GM12878 (cell line): ENCODE data around the gene DCTN1. TPM values are rescaled to one million over a fixed set of nuclear protein-coding genes. Genes with fewer than 3 reads are reported as not detected.

ENCODE experiments used
- ATAC-seq: fragments of 200-7000 bp; cut with Tn5 transposase; 3 replicates; pipeline ENCODE4 v1.9.1; 2020; ENCODE audit warnings: mild to moderate bottlenecking, moderate library complexity
- BruUV-seq: library from RNA; stranded (reverse); fragments of 400-500 nt; replicated peaks from 2 replicates; lab custom pipeline; 2021; lab: Mats Ljungman, UMichigan
- CTCF ChIA-PET: fragments of 300-600 bp; sonication (Branson Sonifier 250); formaldehyde crosslinking; extraction: SDS; loops from one replicate; lab custom pipeline; 2021; ENCODE audit warnings: inconsistent platforms; lab: Yijun Ruan, JAX
- POLR2A ChIA-PET: fragments of 350-600 bp; formaldehyde crosslinking; extraction: SDS; loops from one replicate; lab custom pipeline; 2021; ENCODE audit warnings: inconsistent platforms; lab: Charles Lee
- RAD21 ChIA-PET: fragments of 300-600 bp; sonication (Branson Sonifier 250); formaldehyde crosslinking; loops from one replicate; lab custom pipeline; 2023; ENCODE audit warnings: antibody characterized with exemption; ENCODE audit not compliant: unreplicated experiment; lab: Charles Lee
- SMC1A ChIA-PET: fragments of 300-600 bp; sonication (Branson Sonifier 250); formaldehyde crosslinking; loops from one replicate; lab custom pipeline; 2023; ENCODE audit not compliant: unreplicated experiment, uncharacterized antibody; lab: Charles Lee
- DNase-seq: peaks from one replicate; pipeline ENCODE4 v3.0.0-alpha.2; 2011; ENCODE audit warnings: low read depth, low spot score
- FAIRE-seq: peaks from 3 replicates; lab custom pipeline; 2011; peaks lifted over from hg19 to GRCh38; lab: Jason Lieb, UNC
- H2AFZ ChIP-seq: 2 replicates; pipeline ENCODE4 v1.6.0; 2011; ENCODE audit warnings: low read depth, low read length, control low read depth; ENCODE audit not compliant: control insufficient read depth
- H3K27ac ChIP-seq: 2 replicates; pipeline ENCODE4 v1.5.1; 2011; ENCODE audit warnings: control low read depth; ENCODE audit not compliant: control insufficient read depth, insufficient read depth
- H3K27me3 ChIP-seq, 2 experiments: replicated peaks in 1 of 2; 2 replicates each; pipeline versions ENCODE4 v1.6.0 to v1.6.1; 2011; ENCODE audit warnings: low read length in 1 of 2; ENCODE audit not compliant: control insufficient read depth in 2 of 2, insufficient read depth in 2 of 2
- H3K36me3 ChIP-seq, 2 experiments: 2 replicates each; pipeline ENCODE4 v1.5.1; 2011; ENCODE audit warnings: low read length in 1 of 2; ENCODE audit not compliant: control insufficient read depth in 2 of 2, insufficient read depth in 2 of 2
- H3K4me1 ChIP-seq: 2 replicates; pipeline ENCODE4 v1.6.1; 2011; ENCODE audit warnings: mild to moderate bottlenecking, low read length, moderate library complexity, mixed read lengths; ENCODE audit not compliant: control insufficient read depth, insufficient read depth
- H3K4me2 ChIP-seq: 2 replicates; pipeline ENCODE4 v1.6.0; 2011; ENCODE audit warnings: control low read depth; ENCODE audit not compliant: control insufficient read depth, insufficient read depth
- H3K4me3 ChIP-seq: fragments of 200-600 bp; sonication (generic); 2 replicates; pipeline ENCODE4 v1.5.1; 2016
- H3K79me2 ChIP-seq: 2 replicates; pipeline ENCODE4 v1.6.0; 2011; ENCODE audit warnings: low read length; ENCODE audit not compliant: control insufficient read depth, insufficient read depth
- H3K9ac ChIP-seq: 2 replicates; pipeline ENCODE4 v1.8.0; 2011; ENCODE audit warnings: low read length, control low read depth, mixed read lengths; ENCODE audit not compliant: control insufficient read depth, insufficient read depth
- H3K9me3 ChIP-seq: replicated peaks from 3 replicates; pipeline ENCODE4 v1.5.1; 2011; ENCODE audit warnings: mild to moderate bottlenecking, low read length; ENCODE audit not compliant: control insufficient read depth, insufficient read depth
- H4K20me1 ChIP-seq: 2 replicates; pipeline ENCODE4 v1.6.0; 2011; ENCODE audit not compliant: control insufficient read depth, insufficient read depth
- BMI1 ChIP-seq: fragments of 450-650 bp; IDR thresholded peaks from 2 replicates; pipeline ENCODE4 v1.6.1; 2016; ENCODE audit warnings: mild to moderate bottlenecking, moderate library complexity, borderline replicate concordance
- DPF2 ChIP-seq: fragments of 450-650 bp; IDR thresholded peaks from 2 replicates; pipeline ENCODE4 v1.6.1; 2017; ENCODE audit warnings: mild to moderate bottlenecking
- JUNB ChIP-seq: IDR thresholded peaks from 2 replicates; pipeline ENCODE4 v1.6.1; 2016; ENCODE audit warnings: antibody characterized with exemption, mild to moderate bottlenecking
- NR2F1 ChIP-seq: fragments of 450-650 bp; conservative IDR thresholded peaks from 2 replicates; pipeline ENCODE4 v1.6.1; 2017; ENCODE audit warnings: mild to moderate bottlenecking
- POLR2AphosphoS2 ChIP-seq: IDR thresholded peaks from 2 replicates; pipeline ENCODE4 v1.6.1; 2011; ENCODE audit warnings: low read depth, mild to moderate bottlenecking, low read length, improper control_type of control experiment, moderate library complexity
- RBBP5 ChIP-seq: fragments of 200-600 bp; sonication (generic); conservative IDR thresholded peaks from 2 replicates; pipeline ENCODE4 v1.6.1; 2016
- RELB ChIP-seq: fragments of 450-650 bp; IDR thresholded peaks from 2 replicates; pipeline ENCODE4 v1.6.1; 2017; ENCODE audit warnings: low read depth, mild to moderate bottlenecking, moderate library complexity
- SIN3A ChIP-seq: IDR thresholded peaks from 2 replicates; pipeline ENCODE4 v1.6.1; 2012; ENCODE audit warnings: low read depth, low read length, improper control_type of control experiment
- SMARCA5 ChIP-seq: fragments of 450-650 bp; IDR thresholded peaks from 2 replicates; pipeline ENCODE4 v1.6.1; 2017; ENCODE audit warnings: mild to moderate bottlenecking
- SMC3 ChIP-seq: IDR thresholded peaks from 2 replicates; pipeline ENCODE4 v1.6.1; 2011; ENCODE audit warnings: low read length, improper control_type of control experiment, borderline replicate concordance
- SPI1 ChIP-seq: IDR thresholded peaks from 2 replicates; pipeline ENCODE4 v1.6.1; 2011; ENCODE audit warnings: low read depth, mild to moderate bottlenecking, low read length, moderate library complexity, borderline replicate concordance; ENCODE audit not compliant: insufficient read depth
- ZBTB33 ChIP-seq: fragments of 450-650 bp; IDR thresholded peaks from 2 replicates; pipeline ENCODE4 v1.6.1; 2017; ENCODE audit warnings: mild to moderate bottlenecking
- ZNF622 ChIP-seq: fragments of 450-650 bp; IDR thresholded peaks from 2 replicates; pipeline ENCODE4 v1.6.1; 2017; ENCODE audit warnings: mild to moderate bottlenecking, inconsistent platforms
- ZNF687 ChIP-seq: fragments of 450-650 bp; IDR thresholded peaks from 2 replicates; pipeline ENCODE4 v1.6.1; 2017; ENCODE audit warnings: mild to moderate bottlenecking, moderate library complexity
- WGBS: methylation state at CpG from one replicate; pipeline ENCODE4 v1.1.6; 2016; ENCODE audit warnings: low lambda C conversion rate; ENCODE audit not compliant: insufficient replicate concordance, insufficient coverage; ENCODE audit errors: missing lambda C conversion rate; 5-methylcytosine and 5-hydroxymethylcytosine counted together
- in situ Hi-C: fragments of 300-500 bp; cut with MboI; formaldehyde crosslinking; loops from 9 replicates; pipeline ENCODE4 v1.14.3; 2018; ENCODE audit warnings: mixed read lengths
- intact Hi-C: fragments of 100-400 bp; cut with micrococcal nuclease; formaldehyde crosslinking; loops from one replicate; pipeline ENCODE4 v1.14.2; 2022; ENCODE audit not compliant: unreplicated experiment
- polyA plus RNA-seq, 11 experiments: library from polyadenylated mRNA; depleted of rRNA in 4 of 11; unstranded in 6 of 11; stranded (reverse) in 5 of 11; fragments of >200 nt; fragmentation: Nextera tagmentation in 4 of 11; fragmentation: Illumina TruSeq in 1 of 11; extraction: Ambion mirVana in 4 of 11; extraction: Trizol in 1 of 11; gene quantifications; 1 replicate in 1 of 11; 2 replicates in 10 of 11; pipeline versions ENCODE4 v1.2.1 to v1.2.3, GENCODE V29; 2011 to 2016; ENCODE audit warnings: inconsistent platforms in 2 of 11, missing spikeins in 2 of 11, low read depth in 1 of 11
- total RNA-seq, 4 experiments: library from RNA; depleted of rRNA in 3 of 4; stranded (reverse); fragments of >200 nt in 3 of 4; fragmentation: Illumina TruSeq in 1 of 4; extraction: Trizol in 1 of 4; gene quantifications; 2 replicates each; pipeline versions ENCODE4 v1.2.1 to v1.2.3, GENCODE V29; 2013 to 2021
- TF ChIP-seq, protein P1 (sequence below): fragments of 150-350 bp; IDR thresholded peaks from 2 replicates; pipeline ENCODE4 v1.6.1; 2014; ENCODE audit warnings: mild to moderate bottlenecking, low read depth, low read length

The DCTN1 gene
- total and polyA plus RNA-seq, 10 of the 15 experiments (the other 5 are each of a cell fraction or from before 2014, with no cell fraction given) = 44.1 to 116 (median 64.8) TPM

DNA sequence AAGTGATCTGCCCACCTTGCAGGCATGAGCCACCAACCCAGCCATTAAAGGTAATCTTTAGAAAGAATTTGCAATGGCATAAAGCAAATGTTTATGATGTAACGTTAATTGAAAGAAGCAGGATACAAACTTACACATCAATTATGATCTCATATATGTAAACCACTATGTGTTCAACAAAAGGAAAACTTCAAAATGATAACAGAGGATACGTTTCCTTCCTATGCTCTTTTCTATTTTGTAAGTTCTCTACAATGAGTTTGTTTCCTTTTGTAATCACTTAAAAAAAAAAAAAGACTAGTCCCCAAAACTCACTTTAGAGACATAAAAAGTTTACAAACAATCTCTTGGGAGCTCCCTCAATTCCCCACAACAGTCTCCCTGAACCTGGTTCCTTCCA is 39.9 kb upstream of the DCTN1 start (continued):
- TF ChIP-seq ZBTB33 (no peak), ZNF622 (no peak)

DNA sequence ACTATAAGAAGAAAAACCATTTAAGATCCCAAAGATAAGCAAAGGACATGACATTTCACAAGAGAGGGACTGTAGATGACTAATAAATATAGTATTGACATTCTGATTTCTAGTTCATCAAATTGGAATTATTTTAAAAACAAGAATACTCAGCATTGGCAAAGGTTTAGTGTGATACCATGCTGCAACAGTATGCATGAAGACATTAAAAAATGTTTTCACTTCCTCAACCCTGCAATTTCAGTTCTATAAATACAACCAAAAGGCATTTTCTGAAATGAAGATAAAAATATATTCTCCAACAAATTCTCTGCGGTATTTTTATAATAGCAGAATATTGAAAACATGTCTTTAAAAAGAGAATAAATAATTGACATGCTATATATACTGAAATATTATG is 39.2 kb upstream of the DCTN1 start:
- Histone ChIP-seq H3K9me3 (no peaks in the 10 kb centered on the region), H3K9ac (no peak overlapping the region; the same call in 1 of the 2 replicates), H3K79me2 (peaks cover 9% of the 10 kb centered on the region), H3K4me1 (peaks cover 42% of the 10 kb centered on the region), H3K4me3 (peak overlapping the region; percentile 49; the same call in 1 of the 2 replicates), H2AFZ (no peak overlapping the region), H3K36me3 (peaks cover 0 to 4% of the 10 kb centered on the region in 2 experiments; a peak in 1 of 4 replicates), H3K4me2 (peak overlapping the region; percentile 59; the same call in 1 of the 2 replicates), H3K27ac (peak overlapping the region; percentile 56), H4K20me1 (no peaks in the 10 kb centered on the region), H3K27me3 (no peaks in the 10 kb centered on the region)
- intact Hi-C loops (no loop called here), in situ Hi-C loops (no loop called here)
- ATAC-seq (no peak), DNase-seq (no peak), FAIRE-seq (no peak)
- 14% methylated on average over 1 of the region's 1 CpG for WGBS
- POLR2A ChIA-PET = interaction anchor here (0.6 to 1.8 kb wide), 2 partner anchors 35 to 49 kb away, joined by 3 to 6 read pairs; partner anchors contain the start of gene INO80B
- RAD21 ChIA-PET = no interaction called here
- CTCF ChIA-PET = interaction anchor here (0.8 to 1.4 kb wide), 3 partner anchors 21 to 170 kb away, joined by 3 to 8 read pairs (median 6); no protein-coding TSS in a partner anchor
- BruUV-seq = no TSS peak
- SMC1A ChIA-PET = interaction anchor here (1.1 to 3.0 kb wide), 2 partner anchors 14 to 171 kb away, joined by 3 to 14 read pairs; no protein-coding TSS in a partner anchor
- no peak for TF ChIP-seq NR2F1
- no peak for TF ChIP-seq POLR2AphosphoS2
- no peak for TF ChIP-seq ZNF687
- TF ChIP-seq SMARCA5 = no peak
- no peak for TF ChIP-seq RELB
- TF ChIP-seq RBBP5 = no peak
- no peak for TF ChIP-seq BMI1
- no peak for TF ChIP-seq SMC3
- no peak for TF ChIP-seq DPF2
- TF ChIP-seq SIN3A = no peak
- peak; percentile 14; the same call in 1 of the 2 replicates for TF ChIP-seq JUNB
- TF ChIP-seq, protein P1, sequence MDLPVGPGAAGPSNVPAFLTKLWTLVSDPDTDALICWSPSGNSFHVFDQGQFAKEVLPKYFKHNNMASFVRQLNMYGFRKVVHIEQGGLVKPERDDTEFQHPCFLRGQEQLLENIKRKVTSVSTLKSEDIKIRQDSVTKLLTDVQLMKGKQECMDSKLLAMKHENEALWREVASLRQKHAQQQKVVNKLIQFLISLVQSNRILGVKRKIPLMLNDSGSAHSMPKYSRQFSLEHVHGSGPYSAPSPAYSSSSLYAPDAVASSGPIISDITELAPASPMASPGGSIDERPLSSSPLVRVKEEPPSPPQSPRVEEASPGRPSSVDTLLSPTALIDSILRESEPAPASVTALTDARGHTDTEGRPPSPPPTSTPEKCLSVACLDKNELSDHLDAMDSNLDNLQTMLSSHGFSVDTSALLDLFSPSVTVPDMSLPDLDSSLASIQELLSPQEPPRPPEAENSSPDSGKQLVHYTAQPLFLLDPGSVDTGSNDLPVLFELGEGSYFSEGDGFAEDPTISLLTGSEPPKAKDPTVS = no peak
- TF ChIP-seq SPI1 = peak; percentile 79
